Cardiac fibroblast (primary cell): ENCODE data around the gene TEX54.

Experiments
- DNase-seq, 2 donors: peaks; one replicate each; pipeline versions ENCODE4 v3.0.0 to v3.0.0-alpha.2; 2010; ENCODE audit warnings: low read depth in 2 of 2
- H3K4me3 ChIP-seq, 2 donors: replicated peaks in 1 of 2; 1 replicate in 1 of 2; 2 replicates in 1 of 2; pipeline ENCODE4 v1.5.1; 2011; ENCODE audit warnings: low read depth in 2 of 2, low read length in 2 of 2, mild to moderate bottlenecking in 2 of 2, moderate library complexity in 1 of 2
- TF ChIP-seq, protein P1 (sequence below): IDR thresholded peaks from one replicate; pipeline ENCODE4 v1.5.1; 2011; ENCODE audit warnings: low read depth, mild to moderate bottlenecking, low read length, inconsistent platforms

TEX54 gene

GRCh38 chr11:62832336-62833234 is at the start of gene TEX54:
TSS of gene TEX54 (minus strand) at chr11:62832841.
- TF ChIP-seq, protein P1, sequence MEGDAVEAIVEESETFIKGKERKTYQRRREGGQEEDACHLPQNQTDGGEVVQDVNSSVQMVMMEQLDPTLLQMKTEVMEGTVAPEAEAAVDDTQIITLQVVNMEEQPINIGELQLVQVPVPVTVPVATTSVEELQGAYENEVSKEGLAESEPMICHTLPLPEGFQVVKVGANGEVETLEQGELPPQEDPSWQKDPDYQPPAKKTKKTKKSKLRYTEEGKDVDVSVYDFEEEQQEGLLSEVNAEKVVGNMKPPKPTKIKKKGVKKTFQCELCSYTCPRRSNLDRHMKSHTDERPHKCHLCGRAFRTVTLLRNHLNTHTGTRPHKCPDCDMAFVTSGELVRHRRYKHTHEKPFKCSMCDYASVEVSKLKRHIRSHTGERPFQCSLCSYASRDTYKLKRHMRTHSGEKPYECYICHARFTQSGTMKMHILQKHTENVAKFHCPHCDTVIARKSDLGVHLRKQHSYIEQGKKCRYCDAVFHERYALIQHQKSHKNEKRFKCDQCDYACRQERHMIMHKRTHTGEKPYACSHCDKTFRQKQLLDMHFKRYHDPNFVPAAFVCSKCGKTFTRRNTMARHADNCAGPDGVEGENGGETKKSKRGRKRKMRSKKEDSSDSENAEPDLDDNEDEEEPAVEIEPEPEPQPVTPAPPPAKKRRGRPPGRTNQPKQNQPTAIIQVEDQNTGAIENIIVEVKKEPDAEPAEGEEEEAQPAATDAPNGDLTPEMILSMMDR = no peak
- no peak for DNase-seq
- peak within 1 kb of the TSS; percentile 85 to 90 for H3K4me3 ChIP-seq

- peak overlapping the region; percentile 97 to 100 for H3K4me3 ChIP-seq
- TF ChIP-seq, protein P1 = no peak
- DNase-seq = no peak
These were observed 49.7 kb upstream of the TEX54 start for GRCh38 chr11:62882431-62882749.

DNA sequence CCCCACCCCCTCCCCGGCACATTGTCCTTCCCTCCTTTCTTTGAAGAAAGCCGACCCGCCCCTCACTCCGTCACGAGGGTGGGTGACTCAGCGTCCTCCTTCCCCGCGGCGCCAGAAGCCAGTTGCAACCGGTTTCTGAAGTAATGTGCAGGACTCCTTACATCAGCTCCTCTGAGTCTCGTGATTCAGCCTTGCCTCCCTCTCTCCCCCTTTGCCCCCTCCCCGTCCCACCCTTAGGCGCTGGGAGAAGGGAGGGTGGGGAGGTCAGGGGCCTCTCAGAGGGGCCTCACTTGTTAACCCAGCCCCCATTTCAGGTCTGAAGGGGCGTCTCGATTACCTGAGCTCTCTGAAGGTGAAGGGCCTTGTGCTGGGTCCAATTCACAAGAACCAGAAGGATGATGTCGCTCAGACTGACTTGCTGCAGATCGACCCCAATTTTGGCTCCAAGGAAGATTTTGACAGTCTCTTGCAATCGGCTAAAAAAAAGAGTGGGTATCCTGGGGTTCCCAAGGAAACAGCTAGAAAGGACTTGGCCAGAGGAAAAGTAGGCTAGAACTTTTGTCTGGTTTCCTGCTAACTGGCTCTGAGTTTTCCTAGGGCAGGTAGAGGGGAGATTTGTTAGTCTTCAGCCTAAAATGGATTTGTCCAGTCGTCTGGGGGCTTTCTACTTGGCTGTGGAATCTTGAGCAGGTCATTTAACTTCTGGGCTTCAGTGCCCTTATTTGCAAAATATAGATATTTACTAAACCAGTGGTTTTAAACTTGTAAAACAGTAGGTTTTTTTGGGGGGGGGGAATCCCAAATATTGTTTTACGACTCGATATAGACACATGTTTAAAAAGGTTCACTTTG is 49.2 kb upstream of the TEX54 start:
- peak overlapping the region; percentile 97 to 100 for H3K4me3 ChIP-seq
- DNase-seq = peak; percentile 98 to 99
- TF ChIP-seq, protein P1 = no peak

DNA sequence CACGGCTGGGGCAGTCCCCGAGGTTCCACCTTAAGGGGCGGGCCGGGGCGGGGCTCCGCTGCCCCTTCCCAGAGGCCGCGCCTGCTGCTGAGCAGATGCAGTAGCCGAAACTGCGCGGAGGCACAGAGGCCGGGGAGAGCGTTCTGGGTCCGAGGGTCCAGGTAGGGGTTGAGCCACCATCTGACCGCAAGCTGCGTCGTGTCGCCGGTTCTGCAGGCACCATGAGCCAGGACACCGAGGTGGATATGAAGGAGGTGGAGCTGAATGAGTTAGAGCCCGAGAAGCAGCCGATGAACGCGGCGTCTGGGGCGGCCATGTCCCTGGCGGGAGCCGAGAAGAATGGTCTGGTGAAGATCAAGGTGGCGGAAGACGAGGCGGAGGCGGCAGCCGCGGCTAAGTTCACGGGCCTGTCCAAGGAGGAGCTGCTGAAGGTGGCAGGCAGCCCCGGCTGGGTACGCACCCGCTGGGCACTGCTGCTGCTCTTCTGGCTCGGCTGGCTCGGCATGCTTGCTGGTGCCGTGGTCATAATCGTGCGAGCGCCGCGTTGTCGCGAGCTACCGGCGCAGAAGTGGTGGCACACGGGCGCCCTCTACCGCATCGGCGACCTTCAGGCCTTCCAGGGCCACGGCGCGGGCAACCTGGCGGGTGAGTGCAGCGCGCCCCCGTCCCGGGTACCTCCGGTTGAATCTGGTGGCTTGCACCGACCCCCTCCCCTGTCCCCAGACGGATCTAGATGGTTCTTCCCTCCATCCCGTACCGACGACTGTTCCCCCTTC is 48.4 kb upstream of the TEX54 start, which contains the start of gene SLC3A2:
TSS of gene SLC3A2 (plus strand) at position 94 of the 776 bp plus-strand sequence. CDS start at position 222, 128 bp downstream.
- peak within 1 kb of the TSS; percentile 97 to 100 for H3K4me3 ChIP-seq
- TF ChIP-seq, protein P1 = peak; percentile 54
- DNase-seq = peak; percentile 88 to 90

DNA sequence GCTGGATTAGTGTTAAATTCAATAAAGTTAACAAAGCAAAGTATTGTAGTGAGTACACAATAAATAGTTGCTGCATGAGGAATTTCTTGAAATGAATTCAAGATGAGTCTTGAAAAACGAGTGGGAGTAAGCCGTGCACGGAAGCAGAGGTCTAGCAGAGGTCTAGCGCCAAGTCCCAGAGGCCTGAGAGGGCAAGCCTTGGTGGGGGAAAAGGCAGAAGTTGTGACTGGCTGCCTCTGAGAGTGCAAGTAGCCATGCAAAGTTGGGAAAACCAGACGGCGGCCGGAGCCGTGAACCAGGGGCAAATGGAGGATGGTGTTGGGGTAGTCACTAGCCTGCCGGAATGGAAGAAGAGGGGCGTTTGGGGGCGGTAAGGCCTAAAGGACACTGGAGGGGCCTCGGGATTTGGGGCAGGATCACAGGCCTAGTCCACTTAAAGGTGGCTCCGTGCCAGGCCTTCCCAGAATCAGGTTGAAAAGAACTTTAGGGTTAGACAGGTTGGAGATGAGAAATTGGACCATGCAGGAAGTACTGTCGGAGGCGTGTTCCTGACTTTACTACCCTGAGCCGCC is 47.7 kb upstream of the TEX54 start:
- TF ChIP-seq, protein P1 = no peak
- peak overlapping the region; percentile 97 to 100 for H3K4me3 ChIP-seq
- peak; percentile 92 for DNase-seq
